HG03045 (cell line): Measurements from ENCODE around the gene SSTR1.
"Not testable (repeated sequence)": the region's sequence is repeated elsewhere in the genome, so short reads cannot be mapped to it uniquely, and the experiment has no call there.

Source experiments
- ATAC-seq: cut with Tn5 transposase; IDR thresholded peaks from one replicate; pipeline ENCODE4 v1.9.1; 2021; ENCODE audit warnings: mild to moderate bottlenecking, moderate library complexity; ENCODE audit not compliant: unreplicated experiment

SSTR1 gene

GRCh38 chr14:38207736-38208617, at the start of gene SSTR1:
Gene SSTR1 (plus strand): TSS chr14:38207904. CDS start chr14:38209390, 1,486 bp downstream.
- ATAC-seq = no peak

GRCh38 chr14:38158468-38158867, 49.2 kb upstream of the SSTR1 start:
- no peak for ATAC-seq

GRCh38 chr14:38168416-38168815, 39.3 kb upstream of the SSTR1 start:
- ATAC-seq = no peak

GRCh38 chr14:38171197-38171596, 36.5 kb upstream of the SSTR1 start:
- no peak for ATAC-seq

GRCh38 chr14:38174711-38175110, 33.0 kb upstream of the SSTR1 start:
- no peak for ATAC-seq

GRCh38 chr14:38175658-38176057, 32.0 kb upstream of the SSTR1 start:
- ATAC-seq = no peak

GRCh38 chr14:38176379-38176778, 31.3 kb upstream of the SSTR1 start:
- no peak for ATAC-seq

GRCh38 chr14:38184132-38184531, 23.6 kb upstream of the SSTR1 start:
- ATAC-seq = no peak

- no peak for ATAC-seq
These were observed 22.0 kb upstream of the SSTR1 start for GRCh38 chr14:38185671-38186070.

- ATAC-seq = no peak
These were observed 21.5 kb upstream of the SSTR1 start for GRCh38 chr14:38186216-38186615.

GRCh38 chr14:38187528-38187927, 20.2 kb upstream of the SSTR1 start:
- no peak for ATAC-seq

- ATAC-seq = no peak
These were observed 17.6 kb upstream of the SSTR1 start for GRCh38 chr14:38189930-38190726.

- ATAC-seq = not testable (repeated sequence)
These were observed 16.9 kb upstream of the SSTR1 start for GRCh38 chr14:38190846-38191245.

- not testable (repeated sequence) for ATAC-seq
These were observed 16.2 kb upstream of the SSTR1 start for GRCh38 chr14:38191491-38191890.

GRCh38 chr14:38197001-38197783, 10.5 kb upstream of the SSTR1 start:
- no peak for ATAC-seq

- ATAC-seq = no peak
These were observed 9.8 kb upstream of the SSTR1 start for GRCh38 chr14:38197784-38198335.

- ATAC-seq = no peak
These were observed 9.3 kb upstream of the SSTR1 start for GRCh38 chr14:38198425-38198824.

- ATAC-seq = no peak
These were observed 8.6 kb upstream of the SSTR1 start for GRCh38 chr14:38199076-38199475.

GRCh38 chr14:38199739-38200138, 8.0 kb upstream of the SSTR1 start:
- no peak for ATAC-seq

GRCh38 chr14:38201137-38201828, 6.4 kb upstream of the SSTR1 start:
- ATAC-seq = no peak
